Naive thymus-derived CD4-positive, alpha-beta T cell (primary cell): Measurements from ENCODE around the gene CTXN1. TPM values are rescaled to one million over a fixed set of nuclear protein-coding genes. Genes with fewer than 3 reads are reported as not detected.
A peak's percentile ranks its signal among the peaks of the same experiment; 100 is the strongest.
"Not testable (repeated sequence)": the region's sequence is repeated elsewhere in the genome, so short reads cannot be mapped to it uniquely, and the experiment has no call there.

Experiments
- ATAC-seq: fragments of 150-1000 bp; cut with Tn5 transposase; 2 replicates; pipeline ENCODE4 v1.10.0; 2021; ENCODE audit warnings: mild to moderate bottlenecking, moderate library complexity
- CTCF ChIA-PET: fragments of 350-600 bp; sonication (Branson Sonifier 250); formaldehyde crosslinking; loops from one replicate; lab custom pipeline; 2021; ENCODE audit warnings: antibody characterized with exemption; lab: Charles Lee
- POLR2A ChIA-PET: fragments of 350-600 bp; sonication (Branson Sonifier 250); formaldehyde crosslinking; loops from one replicate; lab custom pipeline; 2021; ENCODE audit warnings: antibody characterized with exemption, inconsistent platforms; lab: Charles Lee
- DNase-seq, 9 donors: peaks; one replicate each; pipeline versions ENCODE4 v3.0.0 to v3.0.0-alpha.2; 2020 to 2022; ENCODE audit warnings: mixed read lengths in 1 of 9
- H3K27ac ChIP-seq: one replicate; pipeline ENCODE4 v1.7.0; 2013; ENCODE audit warnings: mild to moderate bottlenecking, low read depth, low read length, moderate library complexity
- H3K27me3 ChIP-seq, 2 donors: one replicate each; pipeline ENCODE4 v1.7.0; 2013; ENCODE audit warnings: low read length in 2 of 2, mild to moderate bottlenecking in 2 of 2, moderate library complexity in 2 of 2; ENCODE audit not compliant: control insufficient read depth in 2 of 2, insufficient read depth in 2 of 2
- H3K36me3 ChIP-seq, 3 experiments: 1 replicate in 2 of 3; 2 replicates in 1 of 3; pipeline ENCODE4 v1.7.0; 2013; ENCODE audit warnings: low read length in 3 of 3, mild to moderate bottlenecking in 3 of 3, moderate library complexity in 1 of 3; ENCODE audit not compliant: insufficient read depth in 3 of 3, control insufficient read depth in 2 of 3
- H3K4me1 ChIP-seq, 2 donors: one replicate each; pipeline ENCODE4 v1.7.0; 2013; ENCODE audit warnings: low read length in 2 of 2, mild to moderate bottlenecking in 2 of 2, moderate library complexity in 1 of 2; ENCODE audit not compliant: control insufficient read depth in 2 of 2, insufficient read depth in 2 of 2
- H3K4me3 ChIP-seq: 2 replicates; pipeline ENCODE4 v1.7.0; 2013; ENCODE audit warnings: mild to moderate bottlenecking, low read length
- H3K9me3 ChIP-seq, 3 experiments: 1 replicate in 2 of 3; 2 replicates in 1 of 3; pipeline ENCODE4 v1.7.0; 2013; ENCODE audit warnings: low read length in 3 of 3; ENCODE audit not compliant: control insufficient read depth in 2 of 3
- H3K27ac Mint-ChIP-seq, 9 donors: one replicate each; pipeline ENCODE4 v1.8.0; 2020 to 2022; ENCODE audit warnings: mixed read lengths in 9 of 9, mild to moderate bottlenecking in 8 of 9, moderate library complexity in 5 of 9, inconsistent platforms in 2 of 9
- H3K27me3 Mint-ChIP-seq, 5 donors: one replicate each; pipeline ENCODE4 v1.8.0; 2021 to 2022; ENCODE audit warnings: mixed read lengths in 5 of 5, mild to moderate bottlenecking in 1 of 5
- H3K36me3 Mint-ChIP-seq, 5 donors: one replicate each; pipeline ENCODE4 v1.8.0; 2020 to 2022; ENCODE audit warnings: mixed read lengths in 5 of 5, mild to moderate bottlenecking in 3 of 5, inconsistent platforms in 1 of 5
- H3K4me1 Mint-ChIP-seq, 7 donors: one replicate each; pipeline ENCODE4 v1.8.0; 2020 to 2022; ENCODE audit warnings: mixed read lengths in 7 of 7, mild to moderate bottlenecking in 3 of 7, inconsistent platforms in 1 of 7
- H3K4me3 Mint-ChIP-seq, 10 donors: one replicate each; pipeline ENCODE4 v1.8.0; 2020 to 2022; ENCODE audit warnings: mild to moderate bottlenecking in 10 of 10, mixed read lengths in 10 of 10, moderate library complexity in 6 of 10, inconsistent platforms in 2 of 10
- H3K9me3 Mint-ChIP-seq, 11 donors: one replicate each; pipeline ENCODE4 v1.8.0; 2020 to 2022; ENCODE audit warnings: mixed read lengths in 11 of 11, mild to moderate bottlenecking in 4 of 11, inconsistent platforms in 1 of 11, moderate library complexity in 1 of 11
- intact Hi-C, 2 donors: fragments of 100-400 bp; cut with micrococcal nuclease; formaldehyde crosslinking; loops; one replicate each; pipeline ENCODE4 v1.15.1; 2023
- polyA plus RNA-seq, 2 donors: library from polyadenylated mRNA; unstranded; fragments of 300-500 nt; fragmentation: Illumina TruSeq; gene quantifications; one replicate each; pipeline ENCODE4 v1.2.3, GENCODE V29; 2021
- total RNA-seq, 6 experiments: library from RNA in 5 of 6; stranded (reverse) in 5 of 6; gene quantifications; 1 replicate in 5 of 6; 2 replicates in 1 of 6; pipeline ENCODE4 v1.2.3 and lab custom pipeline; 2021 to 2026

Gene CTXN1
- total and polyA plus RNA-seq, 7 experiments from 2014 or later, result 0.32 TPM; not detected in 6

GRCh38 chr19:7961920-7962626 lies 36.1 kb upstream of the CTXN1 start:
- no peaks in the 10 kb centered on the region for H3K9me3 Mint-ChIP-seq
- no peak overlapping the region for H3K4me3 Mint-ChIP-seq
- ATAC-seq (no peak), DNase-seq (no peak)
- peaks cover 0 to 3% (median 0%) of the 10 kb centered on the region in 7 donors for H3K4me1 Mint-ChIP-seq
- Histone ChIP-seq H3K27me3 (no peaks in the 10 kb centered on the region), H3K4me1 (no peaks in the 10 kb centered on the region), H3K27ac (no peak overlapping the region), H3K9me3 (no peaks in the 10 kb centered on the region), H3K36me3 (peaks cover 0 to 69% (median 12%) of the 10 kb centered on the region in 3 experiments), H3K4me3 (no peak overlapping the region)
- peak overlapping the region in 1 of 9 donors; percentile 27 for H3K27ac Mint-ChIP-seq
- no peaks in the 10 kb centered on the region for H3K27me3 Mint-ChIP-seq
- H3K36me3 Mint-ChIP-seq, result peaks cover 0 to 17% (median 9%) of the 10 kb centered on the region in 5 donors
- ChIA-PET POLR2A (no interaction called here), CTCF (no interaction called here)
- intact Hi-C loops, result no loop called here

GRCh38 chr19:7961082-7961481 lies 35.1 kb upstream of the CTXN1 start:
- POLR2A ChIA-PET, result not testable (repeated sequence)

GRCh38 chr19:7959211-7959610 lies 33.3 kb upstream of the CTXN1 start:
- Mint-ChIP-seq H3K4me3 (no peak overlapping the region), H3K4me1 (peaks cover 0 to 2% (median 0%) of the 10 kb centered on the region in 7 donors), H3K27ac (peak overlapping the region in 2 of 9 donors; percentile 42 to 59), H3K36me3 (peaks cover 0 to 7% (median 4%) of the 10 kb centered on the region in 5 donors), H3K27me3 (no peaks in the 10 kb centered on the region), H3K9me3 (no peaks in the 10 kb centered on the region)
- POLR2A ChIA-PET, result no interaction called here
- CTCF ChIA-PET, result interaction anchor here (0.6 to 1.1 kb wide), 3 partner anchors 67 to 857 kb away, joined by 3 to 5 read pairs (median 3); no protein-coding TSS in a partner anchor
- Histone ChIP-seq H3K9me3 (no peaks in the 10 kb centered on the region), H3K4me3 (no peak overlapping the region), H3K36me3 (peaks cover 0 to 41% (median 12%) of the 10 kb centered on the region in 3 experiments), H3K4me1 (no peaks in the 10 kb centered on the region), H3K27me3 (no peaks in the 10 kb centered on the region), H3K27ac (no peak overlapping the region)
- intact Hi-C loops, result loop anchor here in 1 of 2 donors (5.0 kb wide), 1 partner anchor 33 kb away; no protein-coding TSS in a partner anchor
- ATAC-seq (no peak), DNase-seq (no peak)

More at GRCh38 chr19:7961082-7961481, 35.1 kb upstream of the CTXN1 start:
- H3K4me3 Mint-ChIP-seq, H3K27me3 Mint-ChIP-seq, DNase-seq, intact Hi-C loops, H3K27ac ChIP-seq, H3K4me3 ChIP-seq, H3K4me1 Mint-ChIP-seq, ATAC-seq, H3K9me3 ChIP-seq, H3K9me3 Mint-ChIP-seq, H3K27ac Mint-ChIP-seq, H3K4me1 ChIP-seq, H3K27me3 ChIP-seq: not testable (repeated sequence)
- CTCF ChIA-PET, result interaction anchor here (0.8 kb wide), 1 partner anchor 26 kb away, joined by 3 read pairs; no protein-coding TSS in a partner anchor
- H3K36me3 ChIP-seq, result peaks cover 0 to 59% (median 12%) of the 10 kb centered on the region in 3 experiments
- H3K36me3 Mint-ChIP-seq, result peaks cover 0 to 14% (median 6%) of the 10 kb centered on the region in 5 donors

- CTCF ChIA-PET, result interaction anchor here (0.7 kb wide), 1 partner anchor 397 kb away, joined by 3 read pairs; no protein-coding TSS in a partner anchor
- no peaks in the 10 kb centered on the region for H3K36me3 Mint-ChIP-seq
- Histone ChIP-seq H3K9me3 (no peaks in the 10 kb centered on the region), H3K27ac (no peak overlapping the region), H3K4me1 (no peaks in the 10 kb centered on the region), H3K4me3 (no peak overlapping the region), H3K36me3 (peaks cover 0 to 5% (median 0%) of the 10 kb centered on the region in 3 experiments), H3K27me3 (no peaks in the 10 kb centered on the region)
- ATAC-seq (no peak), DNase-seq (no peak)
- H3K27ac Mint-ChIP-seq, result no peak overlapping the region
- no peaks in the 10 kb centered on the region for H3K9me3 Mint-ChIP-seq
- H3K27me3 Mint-ChIP-seq, result no peaks in the 10 kb centered on the region
- intact Hi-C loops, result loop anchor here in 1 of 2 donors (5.0 kb wide), 1 partner anchor 37 kb away; no protein-coding TSS in a partner anchor
- no peak overlapping the region for H3K4me3 Mint-ChIP-seq
- peaks cover 0 to 5% (median 0%) of the 10 kb centered on the region in 7 donors for H3K4me1 Mint-ChIP-seq
- POLR2A ChIA-PET, result interaction anchor here (0.6 kb wide), 2 partner anchors 256 to 1977 kb away, joined by 3 read pairs; no protein-coding TSS in a partner anchor
These were observed 29.8 kb upstream of the CTXN1 start for GRCh38 chr19:7955696-7956095.

- Mint-ChIP-seq H3K4me1 (peaks cover 0 to 5% (median 0%) of the 10 kb centered on the region in 7 donors), H3K9me3 (no peaks in the 10 kb centered on the region), H3K36me3 (no peaks in the 10 kb centered on the region), H3K4me3 (no peak overlapping the region), H3K27ac (no peak overlapping the region), H3K27me3 (no peaks in the 10 kb centered on the region)
- Histone ChIP-seq H3K9me3 (no peaks in the 10 kb centered on the region), H3K36me3 (peaks cover 0 to 5% (median 0%) of the 10 kb centered on the region in 3 experiments), H3K27me3 (no peaks in the 10 kb centered on the region), H3K4me1 (no peaks in the 10 kb centered on the region), H3K4me3 (no peak overlapping the region), H3K27ac (no peak overlapping the region)
- intact Hi-C loops, result no loop called here
- CTCF ChIA-PET, result interaction anchor here (1.1 kb wide), 1 partner anchor 9 kb away, joined by 4 read pairs; no protein-coding TSS in a partner anchor
- POLR2A ChIA-PET, result no interaction called here
- DNase-seq (no peak), ATAC-seq (no peak)
These were observed 27.6 kb upstream of the CTXN1 start for GRCh38 chr19:7953576-7953975.

GRCh38 chr19:7953060-7953459 lies 27.1 kb upstream of the CTXN1 start:
- ChIA-PET CTCF (interaction anchor here (0.6 to 1.1 kb wide), 2 partner anchors 8 to 13 kb away, joined by 4 read pairs; no protein-coding TSS in a partner anchor), POLR2A (no interaction called here)
- H3K27ac Mint-ChIP-seq, result no peak overlapping the region
- H3K36me3 Mint-ChIP-seq, result no peaks in the 10 kb centered on the region
- intact Hi-C loops, result no loop called here
- no peak overlapping the region for H3K4me3 ChIP-seq
- H3K9me3 Mint-ChIP-seq, result no peaks in the 10 kb centered on the region
- no peak for DNase-seq
- H3K36me3 ChIP-seq, result peaks cover 0 to 4% (median 0%) of the 10 kb centered on the region in 3 experiments
- H3K4me1 ChIP-seq, result no peaks in the 10 kb centered on the region
- H3K27ac ChIP-seq, result no peak overlapping the region
- no peaks in the 10 kb centered on the region for H3K27me3 Mint-ChIP-seq
- no peaks in the 10 kb centered on the region for H3K27me3 ChIP-seq
- no peak for ATAC-seq
- peaks cover 0 to 5% (median 0%) of the 10 kb centered on the region in 7 donors for H3K4me1 Mint-ChIP-seq
- no peak overlapping the region for H3K4me3 Mint-ChIP-seq
- no peaks in the 10 kb centered on the region for H3K9me3 ChIP-seq
